SHP77 treated with DMSO at 0.1 percent for 48 hours (cell line): ENCODE results near the gene PNPLA6.
A peak's percentile ranks its signal among the peaks of the same experiment; 100 is the strongest.

Experiments used
- DNase-seq: peaks from one replicate; lab custom pipeline; 2025; lab: John Stamatoyannopoulos, UW

PNPLA6 gene

DNA sequence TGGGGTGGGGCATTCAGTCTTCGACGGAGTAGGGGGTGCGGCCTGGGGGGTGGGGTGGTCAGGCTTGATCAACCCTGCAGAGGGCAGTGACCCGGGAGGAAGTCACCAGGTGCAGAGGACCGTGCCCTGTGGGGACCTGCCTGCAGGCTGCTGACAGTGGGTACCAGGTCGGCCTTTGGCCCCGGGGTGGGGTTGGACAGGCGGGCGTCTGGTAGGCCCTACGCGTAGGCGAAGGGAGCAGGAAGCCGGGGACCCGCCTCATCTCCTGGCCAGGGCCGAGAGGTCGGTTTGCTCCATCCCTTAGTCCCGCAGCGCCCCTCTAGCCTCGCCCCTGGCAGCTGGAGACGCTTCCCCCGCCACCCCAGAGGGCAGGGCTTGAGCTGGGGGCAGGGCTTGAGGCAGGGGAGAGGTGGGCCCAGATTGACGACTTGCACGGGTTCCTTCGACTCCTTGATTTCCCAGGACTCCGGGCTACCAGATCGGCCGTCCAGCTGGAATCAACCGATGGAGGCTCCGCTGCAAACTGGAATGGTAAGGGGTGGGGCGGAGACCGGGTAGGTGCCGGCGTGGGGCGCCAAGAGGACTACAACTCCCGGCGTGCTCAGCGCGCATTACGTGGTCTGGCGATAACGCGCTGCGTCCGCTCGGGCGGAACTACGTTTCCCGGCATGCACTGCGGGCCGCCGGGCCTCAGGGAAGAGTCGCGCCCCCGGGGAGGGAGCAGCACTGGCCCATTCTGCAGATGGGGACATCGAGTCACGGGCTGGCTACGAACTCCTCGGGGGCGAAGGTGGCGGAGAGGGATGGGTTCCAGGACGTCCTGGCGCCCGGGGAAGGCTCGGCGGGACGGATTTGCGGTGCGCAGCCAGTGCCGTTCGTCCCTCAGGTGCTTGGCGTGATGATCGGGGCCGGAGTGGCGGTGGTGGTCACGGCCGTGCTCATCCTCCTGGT lies at the start of gene PNPLA6:
TSS of gene PNPLA6 (plus strand) at position 671 of the 951 bp plus-strand sequence. CDS start at position 743, 72 bp downstream.
- peak; percentile 71 for DNase-seq

DNA sequence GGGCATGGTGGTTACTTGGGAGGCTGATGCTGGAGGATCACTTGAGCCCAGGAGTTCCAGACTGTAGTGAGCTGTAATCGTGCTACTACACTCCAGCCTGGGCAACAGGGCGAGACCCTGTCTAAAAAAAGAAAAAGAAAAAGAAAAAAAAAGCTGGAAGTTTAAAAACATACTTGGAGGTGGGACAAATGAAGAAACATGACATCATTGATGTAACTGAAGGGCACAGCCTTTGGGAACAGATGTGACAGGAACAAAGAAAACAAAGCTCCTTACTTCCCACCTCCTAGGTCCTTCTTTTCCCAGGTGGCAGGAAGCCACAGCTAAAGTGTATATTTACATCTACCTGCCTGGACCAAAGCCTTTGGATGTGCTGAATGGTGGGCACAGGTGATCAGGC lies 48.6 kb upstream of the PNPLA6 start:
- DNase-seq = no peak

DNA sequence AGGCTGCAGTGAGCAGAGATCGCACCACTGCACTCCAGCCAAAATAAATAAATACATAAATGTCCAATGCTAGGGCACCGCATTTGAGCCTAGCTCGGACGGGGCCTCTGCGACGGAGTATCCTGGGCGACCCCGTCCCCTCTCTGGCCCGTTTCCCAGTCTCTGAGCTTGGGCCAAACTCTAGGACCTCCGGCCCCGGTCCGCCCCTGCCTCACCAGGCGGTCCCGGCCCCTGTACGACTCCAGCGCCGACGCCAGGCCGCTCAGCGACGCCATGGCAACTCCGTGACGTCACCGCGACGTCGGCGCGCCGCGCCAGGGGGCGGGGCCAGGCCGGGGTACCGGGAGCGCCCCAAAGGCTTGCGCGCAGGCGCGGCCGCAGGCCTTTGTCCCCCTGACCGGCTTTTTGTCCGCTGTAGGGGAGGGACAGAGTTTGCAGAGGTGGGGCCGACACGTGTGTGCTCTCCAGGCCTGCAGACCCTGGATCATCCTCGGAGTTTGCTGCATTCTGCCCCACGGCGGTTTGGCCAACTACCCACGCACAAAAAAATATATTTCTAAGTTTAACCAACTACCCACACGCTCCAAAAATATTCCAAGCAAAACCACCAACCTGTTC lies 46.7 kb upstream of the PNPLA6 start, which contains the start of gene PEX11G:
TSS of gene PEX11G (minus strand) at position 300 of the 618 bp plus-strand sequence. CDS start at position 275, 25 bp downstream.
- peak; percentile 84 for DNase-seq

DNA sequence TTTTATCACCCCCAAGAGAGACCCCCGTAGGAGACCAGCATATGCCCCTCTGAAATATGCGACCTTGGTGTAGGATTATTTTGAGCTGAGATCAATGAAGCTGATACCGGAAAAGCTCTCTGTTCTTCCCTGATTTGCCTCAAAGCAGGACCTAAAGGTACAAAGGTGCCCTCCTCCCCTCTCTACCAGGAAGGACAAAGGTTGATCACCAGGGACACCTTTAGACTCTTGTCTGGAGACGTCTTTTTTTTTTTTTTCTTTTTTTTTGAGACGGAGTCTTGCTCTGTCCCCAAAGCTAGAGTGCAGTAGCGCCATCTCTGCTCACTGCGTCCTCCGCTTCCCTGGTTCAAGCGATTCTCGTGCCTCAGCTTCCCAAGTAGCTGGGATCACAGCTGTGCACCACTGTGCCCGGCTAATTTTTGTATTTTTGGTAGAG lies 45.9 kb upstream of the PNPLA6 start:
- DNase-seq = no peak

DNA sequence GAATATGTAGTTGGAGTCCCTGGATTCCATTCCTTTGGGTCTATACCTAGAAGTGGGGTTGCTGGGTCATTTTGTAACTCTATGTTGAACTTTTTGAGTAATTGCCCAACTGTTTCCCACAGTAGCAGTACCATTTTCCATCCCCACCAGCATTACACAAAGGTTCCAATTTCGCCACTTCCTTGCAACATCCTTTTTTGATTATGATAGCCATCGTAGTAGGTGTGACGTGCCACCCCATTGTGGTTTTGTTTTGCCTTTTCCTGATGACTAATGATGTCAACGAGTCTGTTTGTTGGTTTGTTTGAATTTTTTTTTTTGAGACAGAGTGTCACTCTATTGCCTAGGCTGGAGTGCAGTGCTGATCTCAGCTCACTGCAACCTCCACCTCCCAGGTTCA lies 43.4 kb upstream of the PNPLA6 start:
- no peak for DNase-seq

DNA sequence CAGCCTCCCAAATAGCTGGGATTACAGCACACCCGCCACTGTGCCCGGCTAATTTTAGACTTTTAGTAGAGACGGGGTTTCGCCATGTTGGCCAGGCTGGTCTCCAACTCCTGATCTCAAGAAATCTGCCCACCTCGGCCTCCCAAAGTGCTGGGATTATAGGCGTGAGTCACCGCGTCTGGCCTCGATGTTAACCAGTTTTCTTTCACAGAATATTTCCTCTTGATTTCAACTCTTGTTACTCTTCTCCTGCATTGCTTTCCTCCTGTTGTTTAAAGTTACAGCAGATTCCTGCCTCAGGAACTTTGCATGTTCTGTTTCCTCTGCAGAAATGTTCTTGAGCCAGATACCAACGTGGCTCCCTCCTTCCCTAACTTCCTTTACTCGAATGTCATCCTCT lies 43.0 kb upstream of the PNPLA6 start:
- no peak for DNase-seq

DNA sequence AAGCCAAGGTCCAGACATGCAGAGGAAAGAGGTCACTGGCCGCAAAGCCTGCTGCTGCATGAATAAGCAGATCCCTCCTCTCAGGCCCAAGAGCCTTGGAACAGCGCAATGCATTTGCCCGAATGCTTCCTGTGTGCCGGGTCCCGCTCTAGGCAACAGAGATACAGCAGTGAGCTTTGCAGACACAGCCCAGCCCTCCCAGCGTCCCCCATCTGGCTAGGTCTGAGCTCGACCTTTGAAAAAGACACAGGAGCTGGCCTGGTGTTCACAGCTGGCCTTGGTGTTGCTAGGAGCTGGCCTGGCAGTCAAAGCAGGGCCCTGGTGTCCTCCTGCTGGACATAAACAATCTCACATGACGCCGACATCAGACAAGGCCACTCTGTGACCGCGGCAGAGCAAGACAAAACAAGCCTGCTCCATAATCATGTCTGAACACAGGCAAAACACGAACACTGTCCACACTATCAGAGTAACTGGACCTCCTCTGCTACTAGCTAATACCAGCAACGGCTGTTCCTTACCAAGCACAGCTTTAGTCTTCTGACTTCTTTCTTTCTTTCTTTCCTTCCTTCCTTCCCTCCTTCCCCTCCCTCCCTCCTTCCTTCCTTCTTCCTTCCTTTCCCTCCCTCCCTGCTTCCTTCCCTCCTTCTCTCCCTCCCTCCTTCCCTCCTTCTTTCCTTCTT lies 41.0 kb upstream of the PNPLA6 start:
- peak; percentile 13 for DNase-seq

DNA sequence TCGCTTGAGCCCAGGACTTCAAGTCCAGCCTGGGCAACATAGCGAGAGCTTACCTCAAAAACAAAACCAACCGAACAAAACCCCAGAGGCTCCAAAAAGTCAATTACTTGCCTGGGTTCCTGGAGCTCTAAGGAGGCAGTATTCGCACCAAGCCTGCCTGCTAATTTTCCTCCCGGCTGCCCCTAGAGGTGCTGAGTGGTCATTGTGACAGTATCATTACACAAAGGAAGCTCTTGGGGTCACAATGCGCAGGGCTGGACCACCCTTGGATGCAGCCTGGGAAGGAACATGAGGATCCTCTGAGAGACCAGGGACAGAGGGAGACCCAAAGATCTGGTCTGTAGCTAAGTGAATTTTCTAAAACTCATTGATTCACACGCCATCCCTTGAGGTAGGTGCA lies 38.2 kb upstream of the PNPLA6 start:
- no peak for DNase-seq

DNA sequence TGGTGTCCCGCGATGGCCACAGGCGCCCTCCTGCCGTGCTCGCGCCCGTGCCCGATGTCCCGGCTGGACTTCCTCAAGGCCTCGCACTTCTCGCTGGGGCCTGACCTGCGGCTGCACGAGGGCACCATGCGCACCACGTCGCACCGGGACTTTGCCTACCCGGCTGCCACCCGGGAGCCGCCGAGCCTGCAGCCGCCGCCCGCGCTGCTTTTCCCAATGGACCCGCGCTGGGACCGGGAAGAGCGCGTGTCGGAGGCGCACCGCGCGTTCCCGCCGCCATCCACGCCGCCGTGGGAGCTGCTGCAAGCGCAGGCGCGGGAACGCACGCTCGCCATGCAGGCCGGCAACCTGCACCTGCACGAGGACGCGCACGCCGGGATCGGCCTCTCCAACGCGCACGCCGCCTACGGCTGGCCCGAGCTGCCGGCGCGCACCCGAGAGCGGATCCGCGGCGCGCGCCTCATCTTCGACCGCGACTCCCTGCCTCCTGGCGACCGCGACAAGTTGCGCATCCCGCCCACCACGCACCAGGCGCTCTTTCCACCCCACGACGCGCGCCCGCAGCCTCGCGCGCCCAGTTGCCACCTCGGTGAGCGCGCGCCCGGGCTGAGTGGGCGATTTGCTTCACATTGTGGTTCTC lies 34.6 kb upstream of the PNPLA6 start:
- peak; percentile 51 for DNase-seq

DNA sequence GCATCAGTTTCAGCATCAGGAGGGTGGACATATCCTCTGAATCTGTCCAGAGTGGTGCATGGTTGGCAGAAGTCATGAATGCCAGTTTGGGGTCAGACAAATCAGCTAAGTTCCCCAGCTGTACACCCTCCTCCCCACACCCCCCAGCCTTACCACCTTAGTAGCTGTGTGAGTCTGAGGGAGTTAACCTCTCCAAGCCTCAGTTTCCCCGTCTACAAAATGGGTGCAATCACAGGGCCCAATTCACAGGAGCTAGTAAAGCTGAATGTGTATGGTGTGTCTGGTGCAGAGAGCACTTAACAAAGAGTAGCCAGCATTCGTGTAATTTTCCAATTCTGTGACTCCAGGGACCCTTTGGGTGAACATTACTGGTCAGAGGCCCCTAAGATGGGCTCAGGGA lies 33.0 kb upstream of the PNPLA6 start:
- DNase-seq = no peak

DNA sequence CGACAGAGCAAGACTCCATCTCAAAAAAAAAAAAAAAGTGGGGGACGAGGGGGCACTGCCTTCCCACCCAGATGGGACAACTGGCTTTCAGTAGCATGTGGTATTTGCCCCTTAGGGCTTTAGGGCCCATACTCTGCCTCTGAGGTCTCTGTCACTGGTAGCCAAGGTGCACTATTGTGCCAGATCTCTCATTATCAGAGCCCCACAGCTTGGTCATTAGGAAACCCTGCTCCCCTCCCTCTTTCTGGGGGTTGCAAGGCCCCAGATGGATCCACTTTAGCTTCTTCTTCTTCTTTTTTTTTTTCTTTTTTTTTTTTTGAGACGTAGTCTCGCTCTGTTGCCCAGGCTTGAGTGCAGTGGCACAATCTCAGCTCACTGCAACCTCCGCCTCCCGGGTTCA lies 30.8 kb upstream of the PNPLA6 start:
- DNase-seq = no peak

DNA sequence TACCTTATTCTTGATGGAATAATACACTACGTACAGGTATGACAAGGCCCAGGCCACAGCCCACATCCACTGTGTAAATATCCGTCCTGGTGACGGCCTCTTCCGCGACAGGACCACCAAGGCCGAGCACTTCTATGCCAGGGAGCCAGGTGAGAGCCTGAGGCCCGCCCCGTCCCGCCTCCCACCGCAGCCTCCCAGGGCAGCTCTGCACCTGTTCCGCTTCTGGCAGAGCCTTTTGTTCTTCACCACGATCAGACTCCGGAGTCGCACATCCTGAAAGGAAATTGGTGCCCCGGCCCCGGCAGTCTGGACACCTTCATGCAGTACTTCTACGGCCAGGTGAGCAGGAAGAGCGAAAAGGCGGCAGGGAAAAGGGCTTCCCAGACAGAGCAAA lies 30.2 kb upstream of the PNPLA6 start:
- DNase-seq = no peak

DNA sequence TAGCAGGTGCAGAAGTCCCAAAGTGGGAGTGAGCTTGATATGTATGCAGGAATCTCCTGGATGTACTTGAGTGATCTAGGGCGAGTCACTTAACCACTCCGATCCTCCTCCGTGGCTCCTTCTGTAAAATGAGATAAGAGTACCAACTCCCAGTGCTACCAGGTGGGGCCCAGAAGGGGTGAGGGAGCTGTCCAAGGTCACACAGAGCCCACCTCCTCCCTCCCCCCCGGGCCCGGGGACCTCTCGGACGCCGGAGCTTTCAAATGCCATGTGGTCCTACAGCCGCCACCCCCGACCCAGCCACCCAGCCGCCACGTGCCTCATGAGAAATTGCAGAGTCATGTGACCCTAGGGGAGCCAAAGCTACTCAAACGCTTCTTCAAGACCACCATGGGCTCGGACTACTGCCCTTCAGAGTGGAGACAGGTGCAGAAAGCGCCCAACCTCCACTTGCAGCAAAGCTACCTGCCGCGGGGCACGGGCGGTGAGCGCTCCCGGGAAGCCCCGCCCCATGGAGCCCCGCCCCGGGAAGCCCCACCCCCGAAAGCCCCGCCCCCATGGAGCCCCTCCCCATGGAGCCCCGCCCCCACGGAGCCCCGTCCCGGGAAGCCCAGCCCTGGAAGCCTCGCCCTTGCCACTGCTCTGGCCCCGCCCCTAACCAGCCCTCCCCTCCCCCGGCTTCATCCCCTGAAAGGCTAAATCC lies 29.7 kb upstream of the PNPLA6 start:
- no peak for DNase-seq

DNA sequence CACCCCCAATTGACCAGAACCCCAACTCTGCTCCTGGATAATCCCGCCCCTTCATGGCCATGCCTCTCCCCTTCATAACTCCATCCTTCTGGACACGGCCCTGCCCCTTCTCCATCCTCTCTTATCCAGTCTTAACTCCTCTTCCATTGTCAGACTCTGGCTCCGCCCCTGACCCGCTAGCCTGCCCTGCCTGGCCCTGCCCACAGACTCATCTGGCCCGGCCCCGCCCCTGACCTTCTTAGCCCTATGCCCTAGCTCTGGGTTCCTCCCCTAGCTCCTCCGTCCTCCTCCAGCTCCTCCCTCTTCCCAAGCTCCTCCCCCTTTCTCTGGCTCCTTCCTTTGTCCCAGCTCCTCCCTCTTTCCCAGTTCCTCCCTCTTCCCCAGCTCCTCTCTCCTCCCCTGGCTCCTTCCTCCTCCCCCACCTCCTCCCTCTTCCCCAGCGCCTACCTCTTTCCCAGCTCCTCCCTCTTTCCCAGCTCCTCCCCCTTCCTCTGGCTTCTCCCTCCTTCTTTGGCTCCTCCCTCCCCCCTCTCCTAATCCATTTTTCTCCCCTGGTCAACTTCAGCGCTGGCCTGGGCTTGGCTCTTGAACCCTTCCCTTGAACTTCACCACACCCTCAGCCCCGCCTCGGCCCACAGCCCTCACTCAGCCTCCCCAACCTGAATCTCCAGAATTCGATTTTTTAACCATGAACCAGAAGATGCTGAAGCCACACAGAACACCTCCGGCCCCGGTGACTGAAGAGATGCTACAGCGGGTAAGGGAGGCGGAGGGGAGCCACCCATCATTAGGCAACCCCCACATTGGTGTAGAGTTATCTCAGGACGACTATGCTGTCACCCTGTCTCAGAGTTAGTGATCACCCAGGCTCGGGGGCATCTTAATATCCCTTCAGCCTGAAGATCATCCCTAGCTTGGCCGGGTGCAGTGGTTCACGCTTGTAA lies 28.9 kb upstream of the PNPLA6 start:
- DNase-seq = peak; percentile 75

DNA sequence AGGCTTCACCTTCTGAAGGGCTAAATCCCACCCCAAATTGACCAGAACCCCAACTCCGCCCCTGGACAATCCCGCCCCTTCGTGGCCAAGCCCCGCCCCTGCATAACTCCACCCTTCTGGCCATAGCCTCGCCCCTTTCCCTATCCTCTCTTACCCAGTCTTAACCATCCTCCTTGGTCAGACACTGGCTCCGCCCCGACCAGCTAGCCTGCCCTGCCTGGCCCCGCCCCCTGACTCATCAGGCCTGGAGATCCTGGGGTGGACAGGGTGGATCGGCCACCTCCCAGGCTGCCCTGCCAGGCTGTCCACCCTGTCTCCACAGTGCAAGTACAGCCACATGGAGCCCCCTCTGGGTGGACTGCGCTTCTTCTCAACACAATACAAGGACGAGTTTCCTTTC lies 27.6 kb upstream of the PNPLA6 start:
- DNase-seq = peak; percentile 19

DNA sequence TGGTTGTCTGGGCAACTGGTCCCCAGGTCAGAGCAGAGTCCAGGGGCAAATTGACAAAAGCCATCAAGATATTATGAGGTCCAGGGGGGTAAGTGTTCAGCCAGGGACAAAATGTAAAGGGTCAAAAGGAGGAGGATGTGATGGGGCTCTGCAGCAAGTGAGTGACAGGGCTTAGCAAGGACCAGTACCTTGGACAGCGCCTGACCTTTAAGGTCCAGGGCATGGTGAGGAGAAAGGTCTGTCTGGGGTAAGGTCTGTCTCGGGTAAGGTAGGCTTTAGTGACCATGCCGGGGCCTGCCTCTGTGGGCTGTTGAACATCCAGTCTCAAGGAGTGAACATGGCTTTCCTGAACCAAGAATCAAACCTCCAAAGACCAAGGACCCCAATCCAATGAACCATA lies 25.9 kb upstream of the PNPLA6 start:
- no peak for DNase-seq

DNA sequence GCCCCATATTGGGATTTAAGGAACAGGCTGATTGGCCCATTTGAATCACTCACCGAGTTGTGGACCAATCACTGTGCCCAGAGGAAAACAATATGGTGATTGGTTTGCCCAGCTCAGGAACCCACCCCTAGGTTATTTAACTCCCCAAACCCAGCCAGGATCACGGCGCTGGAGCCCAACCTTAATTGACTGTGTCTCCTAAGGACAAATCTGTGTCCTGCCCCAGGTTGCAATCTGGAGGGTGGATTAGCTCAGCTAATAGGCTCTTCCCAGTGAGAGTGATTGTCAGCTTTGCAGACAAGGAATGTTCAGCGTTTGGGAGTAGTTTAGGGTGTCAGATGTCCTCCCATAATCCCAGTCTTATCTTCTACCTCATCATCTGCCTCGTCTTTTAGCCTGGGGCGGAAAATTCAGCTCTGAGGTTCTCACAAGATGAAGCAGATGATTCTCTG lies 23.1 kb upstream of the PNPLA6 start:
- no peak for DNase-seq

DNA sequence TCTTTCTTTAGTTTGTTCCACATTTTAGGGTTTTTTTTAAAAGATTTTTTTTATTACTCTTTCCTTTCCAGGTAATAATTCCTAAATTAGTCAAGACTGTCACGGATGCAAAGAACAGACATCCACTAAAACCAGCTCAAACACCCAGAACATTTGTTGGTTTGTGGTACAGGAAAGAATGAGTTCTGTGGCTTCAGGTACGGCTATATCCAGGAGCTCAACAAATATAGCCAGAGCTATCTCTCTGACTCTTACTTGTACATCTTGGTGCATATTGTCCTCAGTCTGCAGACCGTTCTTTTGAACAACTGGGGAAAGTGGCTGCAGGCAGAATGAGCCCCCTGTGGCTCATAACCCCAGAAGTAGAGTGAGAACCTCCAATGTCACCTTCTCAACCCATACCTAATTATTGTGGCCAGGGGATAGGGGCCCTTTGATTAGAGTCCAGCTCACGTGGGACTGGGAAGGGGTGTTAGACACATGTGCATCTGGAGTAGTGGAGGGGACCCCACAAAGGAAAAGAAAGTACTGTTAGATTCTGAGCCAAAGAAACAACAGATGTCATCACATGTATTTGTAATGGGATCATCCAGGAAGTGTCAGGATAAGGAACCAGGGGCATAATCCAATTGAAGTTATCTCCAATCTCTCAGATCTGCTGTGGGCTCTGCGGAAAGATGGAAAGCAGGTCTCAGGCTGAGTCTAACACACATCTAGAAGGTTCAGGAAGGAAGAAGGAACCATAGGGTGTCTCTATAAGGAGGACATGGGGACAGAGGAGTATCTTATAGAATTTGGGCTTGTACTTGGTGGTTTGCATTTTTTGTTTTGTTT lies 21.5 kb upstream of the PNPLA6 start:
- no peak for DNase-seq

DNA sequence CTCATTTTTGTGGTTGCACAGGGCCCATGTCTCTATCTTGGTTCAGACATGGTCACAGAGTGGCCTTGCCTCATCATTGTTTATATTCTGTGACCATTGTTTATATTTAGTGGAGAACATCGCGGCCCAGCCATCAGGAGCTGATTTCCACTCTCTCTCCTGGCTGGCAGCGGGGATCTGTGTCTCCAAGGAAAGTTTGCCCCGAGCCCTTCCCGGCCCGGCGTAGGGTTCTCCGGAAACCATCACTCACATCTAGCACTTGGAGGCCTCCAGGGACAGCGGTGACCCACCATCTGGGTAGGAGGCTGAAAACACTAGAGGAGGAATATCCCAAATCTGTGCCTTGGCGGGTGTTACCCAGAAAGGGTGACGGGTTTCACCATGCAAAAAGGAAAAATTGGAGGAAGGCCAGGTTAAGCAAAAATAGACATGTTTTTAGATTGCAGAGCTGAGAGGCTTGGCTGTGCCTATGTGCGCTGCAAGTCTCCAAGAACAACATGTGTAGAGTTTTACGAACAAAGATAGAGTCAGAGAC lies 20.3 kb upstream of the PNPLA6 start:
- DNase-seq = no peak
